HepG2 (cell line): ENCODE data around the gene SPNS1. TPM values are rescaled to one million over a fixed set of nuclear protein-coding genes. Genes with fewer than 3 reads are reported as not detected.

Experiments used
- ARNT ChIP-seq: fragments of 450-650 bp; IDR thresholded peaks from 2 replicates; pipeline ENCODE4 v1.6.1; 2017
- CREB1 ChIP-seq, 2 experiments: fragments of 450-650 bp in 1 of 2; IDR thresholded peaks; 2 replicates each; pipeline ENCODE4 v1.6.1; 2016 to 2017; ENCODE audit warnings: control low read depth in 1 of 2, mild to moderate bottlenecking in 1 of 2, missing compliant biosample characterization in 1 of 2, missing genetic modification characterization in 1 of 2
- ETV6 ChIP-seq: sonication (generic); formaldehyde crosslinking; conservative IDR thresholded peaks from 2 replicates; pipeline ENCODE4 v1.4.0; 2020; ENCODE audit warnings: missing genetic modification reagents
- FOXC1 ChIP-seq: sonication (generic); formaldehyde crosslinking; IDR thresholded peaks from 2 replicates; pipeline ENCODE4 v1.8.0; 2022; ENCODE audit warnings: mild to moderate bottlenecking, missing genetic modification reagents, borderline replicate concordance
- NFYB ChIP-seq: sonication (generic); formaldehyde crosslinking; IDR thresholded peaks from 2 replicates; pipeline ENCODE4 v1.4.0; 2020; ENCODE audit warnings: missing genetic modification reagents
- NONO ChIP-seq, 2 experiments: fragments of 450-650 bp in 1 of 2; sonication (generic) in 1 of 2; formaldehyde crosslinking in 1 of 2; IDR thresholded peaks in 1 of 2; conservative IDR thresholded peaks in 1 of 2; 2 replicates each; pipeline versions ENCODE4 v1.6.1 to v1.8.0; 2017 to 2022; ENCODE audit warnings: mild to moderate bottlenecking in 1 of 2, missing genetic modification reagents in 1 of 2, moderate library complexity in 1 of 2
- NR1H2 ChIP-seq: sonication (generic); formaldehyde crosslinking; IDR thresholded peaks from 2 replicates; pipeline ENCODE4 v1.8.1; 2022; ENCODE audit warnings: low read depth, missing genetic modification reagents, borderline replicate concordance
- NR2F1 ChIP-seq, 2 experiments: fragments of 450-650 bp in 1 of 2; formaldehyde crosslinking in 1 of 2; IDR thresholded peaks; 2 replicates each; pipeline versions ENCODE4 v1.5.0 to v1.6.1; 2016 to 2020; ENCODE audit warnings: mild to moderate bottlenecking in 1 of 2, missing compliant biosample characterization in 1 of 2, missing genetic modification reagents in 1 of 2, moderate library complexity in 1 of 2
- RFX5 ChIP-seq: IDR thresholded peaks from 2 replicates; pipeline ENCODE4 v1.6.1; 2011; ENCODE audit warnings: low read depth, low read length, improper control_type of control experiment
- TBX2 ChIP-seq: sonication (generic); formaldehyde crosslinking; IDR thresholded peaks from 2 replicates; pipeline ENCODE4 v1.5.0; 2020; ENCODE audit warnings: missing genetic modification reagents, mild to moderate bottlenecking, borderline replicate concordance
- XRCC5 ChIP-seq: fragments of 200-400 bp; formaldehyde crosslinking; optimal IDR thresholded peaks from 2 replicates; pipeline ENCODE3; 2017; ENCODE audit warnings: mild to moderate bottlenecking, low read length
- ZBTB38 ChIP-seq: sonication (generic); formaldehyde crosslinking; IDR thresholded peaks from 2 replicates; pipeline ENCODE4 v1.5.1; 2020; ENCODE audit warnings: mild to moderate bottlenecking, missing genetic modification reagents
- ZMYM3 ChIP-seq: sonication (generic); formaldehyde crosslinking; IDR thresholded peaks from 2 replicates; pipeline ENCODE4 v1.5.1; 2020; ENCODE audit warnings: mild to moderate bottlenecking, missing genetic modification reagents
- ZNF292 ChIP-seq: sonication (generic); formaldehyde crosslinking; IDR thresholded peaks from 2 replicates; pipeline ENCODE4 v1.8.1; 2022; ENCODE audit warnings: mild to moderate bottlenecking, low read depth, missing genetic modification reagents, borderline replicate concordance
- ZNF33B ChIP-seq: sonication (generic); formaldehyde crosslinking; IDR thresholded peaks from 2 replicates; pipeline ENCODE4 v1.5.1; 2020; ENCODE audit warnings: mild to moderate bottlenecking, missing genetic modification reagents
- ZNF629 ChIP-seq: sonication (generic); formaldehyde crosslinking; conservative IDR thresholded peaks from 2 replicates; pipeline ENCODE4 v1.5.0; 2020; ENCODE audit warnings: missing genetic modification reagents
- polyA plus RNA-seq, 8 experiments: library from polyadenylated mRNA; depleted of rRNA in 3 of 8; stranded (reverse) in 7 of 8; unstranded in 1 of 8; fragments of >200 nt; fragmentation: Illumina TruSeq in 4 of 8; extraction: Trizol in 4 of 8; gene quantifications; 2 replicates each; pipeline versions ENCODE4 v1.2.1 to v1.2.3, GENCODE V29; 2011 to 2016; ENCODE audit warnings: low read depth in 4 of 8, missing spikeins in 1 of 8, mixed read lengths in 1 of 8; ENCODE audit not compliant: insufficient read depth in 1 of 8
- total RNA-seq, 5 experiments: library from RNA; depleted of rRNA; stranded (reverse); fragments of >200 nt; fragmentation: Illumina TruSeq; extraction: Trizol; gene quantifications; 2 replicates each; pipeline ENCODE4 v1.2.3, GENCODE V29; 2016; ENCODE audit warnings: low read depth in 1 of 5
- TF ChIP-seq, protein P1 (sequence below): sonication (generic); formaldehyde crosslinking; conservative IDR thresholded peaks from 2 replicates; pipeline ENCODE4 v1.8.1; 2023; ENCODE audit warnings: missing genetic modification reagents
- TF ChIP-seq, protein P2 (sequence below): sonication (generic); formaldehyde crosslinking; IDR thresholded peaks from 2 replicates; pipeline ENCODE4 v1.5.0; 2020; ENCODE audit warnings: missing genetic modification reagents
- TF ChIP-seq, protein P3 (sequence below): sonication (generic); formaldehyde crosslinking; IDR thresholded peaks from 2 replicates; pipeline ENCODE4 v1.4.0; 2020; ENCODE audit warnings: missing genetic modification reagents
- TF ChIP-seq, protein P4 (sequence below): sonication (generic); formaldehyde crosslinking; IDR thresholded peaks from 2 replicates; pipeline ENCODE4 v1.4.0; 2020; ENCODE audit warnings: missing genetic modification reagents

Gene SPNS1
- total and polyA plus RNA-seq, 2 of the 13 experiments (the other 11 are each of a cell fraction or from before 2014, with no cell fraction given): 25.6 to 38.8 TPM

DNA sequence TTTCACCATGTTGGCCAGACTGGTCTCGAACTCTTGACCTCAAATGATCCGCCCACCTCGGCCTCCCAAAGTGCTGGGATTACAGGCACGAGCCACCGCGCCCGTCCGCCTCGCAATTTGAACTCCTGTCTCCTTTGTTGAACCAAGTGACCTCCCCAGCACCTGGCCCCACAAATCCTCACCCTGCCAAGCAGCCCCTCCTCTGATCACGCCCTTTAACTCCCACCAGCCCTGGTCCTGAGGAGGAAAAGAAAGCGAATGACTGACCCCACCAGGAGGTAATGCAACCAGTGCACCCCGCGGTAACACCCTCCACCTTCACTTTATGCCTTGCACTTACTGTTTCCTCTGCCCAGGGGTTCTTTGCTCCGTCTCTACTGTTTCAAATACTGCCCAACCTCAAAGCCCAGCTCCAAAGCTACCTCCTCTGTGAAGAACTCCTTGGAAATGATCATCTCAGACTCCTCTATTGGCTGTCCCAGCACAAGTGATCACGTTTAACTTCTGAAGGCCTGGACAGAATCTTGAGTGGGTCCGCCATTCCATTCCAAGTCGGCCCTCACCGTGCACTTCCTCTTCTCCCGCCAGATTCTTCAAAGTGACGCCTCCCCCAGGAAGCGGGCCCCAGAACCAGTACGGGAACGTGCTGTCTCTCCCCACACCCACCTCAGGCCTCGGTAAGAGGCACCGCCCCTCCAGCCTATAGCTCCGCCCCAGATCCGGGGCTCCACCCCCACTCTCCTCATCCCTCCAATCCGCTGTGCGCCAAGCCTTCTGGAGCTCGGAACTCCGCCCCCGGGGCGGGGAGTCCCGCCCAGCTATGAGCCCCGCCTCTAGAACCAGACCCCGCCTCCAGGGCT is 38.4 kb upstream of the SPNS1 start (continued):
- TF ChIP-seq CREB1 (IDR thresholded peaks at IDR 0.05): no peak
- TF ChIP-seq CREB1 (CRISPR knock-in tag; IDR thresholded peaks at IDR 0.05): 0 out of 2 replicates have a peak, but pooled peaks have one; percentile 32
- TF ChIP-seq ZMYM3 (CRISPR knock-in tag): peak; percentile 81
- peak; percentile 61; the same call in 1 of the 2 replicates for TF ChIP-seq NFYB (CRISPR knock-in tag)
- TF ChIP-seq XRCC5: peak; percentile 72
- TF ChIP-seq, protein P1, sequence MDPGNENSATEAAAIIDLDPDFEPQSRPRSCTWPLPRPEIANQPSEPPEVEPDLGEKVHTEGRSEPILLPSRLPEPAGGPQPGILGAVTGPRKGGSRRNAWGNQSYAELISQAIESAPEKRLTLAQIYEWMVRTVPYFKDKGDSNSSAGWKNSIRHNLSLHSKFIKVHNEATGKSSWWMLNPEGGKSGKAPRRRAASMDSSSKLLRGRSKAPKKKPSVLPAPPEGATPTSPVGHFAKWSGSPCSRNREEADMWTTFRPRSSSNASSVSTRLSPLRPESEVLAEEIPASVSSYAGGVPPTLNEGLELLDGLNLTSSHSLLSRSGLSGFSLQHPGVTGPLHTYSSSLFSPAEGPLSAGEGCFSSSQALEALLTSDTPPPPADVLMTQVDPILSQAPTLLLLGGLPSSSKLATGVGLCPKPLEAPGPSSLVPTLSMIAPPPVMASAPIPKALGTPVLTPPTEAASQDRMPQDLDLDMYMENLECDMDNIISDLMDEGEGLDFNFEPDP (CRISPR knock-in tag): no peak
- peak; percentile 87 for TF ChIP-seq FOXC1 (CRISPR knock-in tag)
- peak; percentile 69; the same call in 1 of the 2 replicates for TF ChIP-seq ZBTB38
- no peak for TF ChIP-seq NONO (IDR thresholded peaks at IDR 0.05)
- 0 out of 2 replicates have a peak, but pooled peaks have one; percentile 33 for TF ChIP-seq NONO (CRISPR knock-in tag; conservative IDR thresholded peaks at IDR 0.05)
- no peak for TF ChIP-seq ZNF292 (CRISPR knock-in tag)
- TF ChIP-seq RFX5: no peak
- TF ChIP-seq ARNT: no peak
- no peak for TF ChIP-seq NR2F1 (CRISPR knock-in tag; IDR thresholded peaks at IDR 0.05)
- TF ChIP-seq NR1H2 (CRISPR knock-in tag): no peak
- TF ChIP-seq, protein P2, sequence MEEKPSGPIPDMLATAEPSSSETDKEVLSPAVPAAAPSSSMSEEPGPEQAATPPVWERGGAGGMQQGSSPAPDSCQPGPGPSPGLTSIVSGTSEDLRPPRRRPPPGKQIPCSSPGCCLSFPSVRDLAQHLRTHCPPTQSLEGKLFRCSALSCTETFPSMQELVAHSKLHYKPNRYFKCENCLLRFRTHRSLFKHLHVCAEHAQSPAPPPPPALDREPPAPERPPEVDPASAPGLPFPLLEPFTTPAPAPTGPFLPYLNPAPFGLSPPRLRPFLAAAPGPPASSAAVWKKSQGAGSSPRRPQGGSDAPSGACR (CRISPR knock-in tag): peak; percentile 56; the same call in 1 of the 2 replicates
- TF ChIP-seq ZNF33B (CRISPR knock-in tag): no peak
- TF ChIP-seq, protein P3, sequence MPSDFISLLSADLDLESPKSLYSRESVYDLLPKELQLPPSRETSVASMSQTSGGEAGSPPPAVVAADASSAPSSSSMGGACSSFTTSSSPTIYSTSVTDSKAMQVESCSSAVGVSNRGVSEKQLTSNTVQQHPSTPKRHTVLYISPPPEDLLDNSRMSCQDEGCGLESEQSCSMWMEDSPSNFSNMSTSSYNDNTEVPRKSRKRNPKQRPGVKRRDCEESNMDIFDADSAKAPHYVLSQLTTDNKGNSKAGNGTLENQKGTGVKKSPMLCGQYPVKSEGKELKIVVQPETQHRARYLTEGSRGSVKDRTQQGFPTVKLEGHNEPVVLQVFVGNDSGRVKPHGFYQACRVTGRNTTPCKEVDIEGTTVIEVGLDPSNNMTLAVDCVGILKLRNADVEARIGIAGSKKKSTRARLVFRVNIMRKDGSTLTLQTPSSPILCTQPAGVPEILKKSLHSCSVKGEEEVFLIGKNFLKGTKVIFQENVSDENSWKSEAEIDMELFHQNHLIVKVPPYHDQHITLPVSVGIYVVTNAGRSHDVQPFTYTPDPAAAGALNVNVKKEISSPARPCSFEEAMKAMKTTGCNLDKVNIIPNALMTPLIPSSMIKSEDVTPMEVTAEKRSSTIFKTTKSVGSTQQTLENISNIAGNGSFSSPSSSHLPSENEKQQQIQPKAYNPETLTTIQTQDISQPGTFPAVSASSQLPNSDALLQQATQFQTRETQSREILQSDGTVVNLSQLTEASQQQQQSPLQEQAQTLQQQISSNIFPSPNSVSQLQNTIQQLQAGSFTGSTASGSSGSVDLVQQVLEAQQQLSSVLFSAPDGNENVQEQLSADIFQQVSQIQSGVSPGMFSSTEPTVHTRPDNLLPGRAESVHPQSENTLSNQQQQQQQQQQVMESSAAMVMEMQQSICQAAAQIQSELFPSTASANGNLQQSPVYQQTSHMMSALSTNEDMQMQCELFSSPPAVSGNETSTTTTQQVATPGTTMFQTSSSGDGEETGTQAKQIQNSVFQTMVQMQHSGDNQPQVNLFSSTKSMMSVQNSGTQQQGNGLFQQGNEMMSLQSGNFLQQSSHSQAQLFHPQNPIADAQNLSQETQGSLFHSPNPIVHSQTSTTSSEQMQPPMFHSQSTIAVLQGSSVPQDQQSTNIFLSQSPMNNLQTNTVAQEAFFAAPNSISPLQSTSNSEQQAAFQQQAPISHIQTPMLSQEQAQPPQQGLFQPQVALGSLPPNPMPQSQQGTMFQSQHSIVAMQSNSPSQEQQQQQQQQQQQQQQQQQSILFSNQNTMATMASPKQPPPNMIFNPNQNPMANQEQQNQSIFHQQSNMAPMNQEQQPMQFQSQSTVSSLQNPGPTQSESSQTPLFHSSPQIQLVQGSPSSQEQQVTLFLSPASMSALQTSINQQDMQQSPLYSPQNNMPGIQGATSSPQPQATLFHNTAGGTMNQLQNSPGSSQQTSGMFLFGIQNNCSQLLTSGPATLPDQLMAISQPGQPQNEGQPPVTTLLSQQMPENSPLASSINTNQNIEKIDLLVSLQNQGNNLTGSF: 0 out of 2 replicates have a peak, but pooled peaks have one; percentile 14
- TF ChIP-seq, protein P4, sequence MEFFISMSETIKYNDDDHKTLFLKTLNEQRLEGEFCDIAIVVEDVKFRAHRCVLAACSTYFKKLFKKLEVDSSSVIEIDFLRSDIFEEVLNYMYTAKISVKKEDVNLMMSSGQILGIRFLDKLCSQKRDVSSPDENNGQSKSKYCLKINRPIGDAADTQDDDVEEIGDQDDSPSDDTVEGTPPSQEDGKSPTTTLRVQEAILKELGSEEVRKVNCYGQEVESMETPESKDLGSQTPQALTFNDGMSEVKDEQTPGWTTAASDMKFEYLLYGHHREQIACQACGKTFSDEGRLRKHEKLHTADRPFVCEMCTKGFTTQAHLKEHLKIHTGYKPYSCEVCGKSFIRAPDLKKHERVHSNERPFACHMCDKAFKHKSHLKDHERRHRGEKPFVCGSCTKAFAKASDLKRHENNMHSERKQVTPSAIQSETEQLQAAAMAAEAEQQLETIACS (CRISPR knock-in tag): 0 out of 2 replicates have a peak, but pooled peaks have one; percentile 9
- peak; percentile 18; the same call in 1 of the 2 replicates for TF ChIP-seq TBX2 (CRISPR knock-in tag)
- TF ChIP-seq ETV6: no peak; the same call in 1 of the 2 replicates
- TF ChIP-seq ZNF629 (CRISPR knock-in tag): 0 out of 2 replicates have a peak, but pooled peaks have one; percentile 9
